ENCODE results near the gene CYTL1.

GRCh38 chr4:5028480-5028879, 9.2 kb upstream of the CYTL1 start:
- TF ChIP-seq CTCF (IDR thresholded peaks at IDR 0.05) (no peak), POLR2A (IDR thresholded peaks at IDR 0.05) (no peak)

All from uterus (tissue), 2 donors.